ENCODE measurements around the gene P2RX6.
A peak's percentile ranks its signal among the peaks of the same experiment; 100 is the strongest.
"Not testable (repeated sequence)": the region's sequence is repeated elsewhere in the genome, so short reads cannot be mapped to it uniquely, and the experiment has no call there.

The P2RX6 gene

DNA sequence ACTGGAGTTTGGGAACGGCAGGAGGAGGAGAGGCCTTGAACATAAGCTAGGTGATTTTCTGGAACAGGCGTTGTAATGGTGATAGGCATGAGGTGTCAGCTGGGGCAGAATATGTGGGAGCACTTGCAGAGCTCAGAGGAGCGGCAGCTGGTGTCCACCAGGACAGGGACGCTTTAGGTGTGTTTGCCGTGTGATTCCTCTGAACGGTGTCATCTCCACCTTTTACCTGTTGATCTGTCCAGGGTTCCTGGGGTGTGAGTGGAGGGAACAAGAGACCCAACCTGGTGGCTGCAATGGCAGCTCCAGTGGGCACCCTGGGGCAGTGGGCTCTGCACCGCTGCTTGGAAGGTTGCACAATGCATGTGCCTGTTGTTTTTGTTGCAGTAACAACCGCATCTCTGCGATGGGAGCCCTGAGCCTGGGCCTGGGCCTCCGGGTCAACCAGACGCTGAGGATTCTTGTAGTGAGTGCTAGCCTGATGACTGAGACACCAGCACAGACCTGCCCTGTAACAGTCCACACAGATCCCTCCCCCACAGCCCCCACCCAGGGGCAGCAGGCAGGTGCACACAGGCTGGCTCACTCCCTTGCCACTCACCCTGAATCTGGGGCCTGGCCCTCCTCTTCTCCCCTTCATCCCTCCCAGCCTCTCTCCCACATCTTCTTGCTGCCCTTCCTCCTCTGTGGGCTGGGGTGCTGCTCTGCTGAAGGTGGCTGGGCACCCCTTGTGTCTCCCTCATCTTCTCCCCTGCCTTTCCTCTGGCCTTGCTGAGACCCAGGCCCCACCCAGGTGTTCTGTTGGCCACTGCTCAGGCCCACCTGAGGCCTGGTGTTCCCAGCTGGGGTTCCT is 40.0 kb downstream of the P2RX6 start:
- no peak for DNase-seq

DNA sequence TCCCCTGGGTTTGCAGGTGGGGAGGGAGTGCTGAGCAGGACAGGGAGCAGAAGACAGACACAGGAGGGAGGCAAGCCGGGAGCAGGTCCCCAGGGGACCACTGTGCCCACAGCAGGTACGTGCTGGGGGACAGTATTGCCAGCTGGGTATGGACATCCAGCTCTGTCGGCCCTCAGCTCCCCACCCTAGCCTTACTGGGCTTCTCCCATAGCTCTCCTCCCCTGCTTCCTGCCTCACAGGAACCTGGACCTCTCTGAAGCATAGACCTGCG is 40.5 kb downstream of the P2RX6 start:
- DNase-seq = no peak

- DNase-seq = peak; percentile 24 to 29
These were observed 40.9 kb downstream of the P2RX6 start for GRCh38 chr22:21055880-21056319.

DNA sequence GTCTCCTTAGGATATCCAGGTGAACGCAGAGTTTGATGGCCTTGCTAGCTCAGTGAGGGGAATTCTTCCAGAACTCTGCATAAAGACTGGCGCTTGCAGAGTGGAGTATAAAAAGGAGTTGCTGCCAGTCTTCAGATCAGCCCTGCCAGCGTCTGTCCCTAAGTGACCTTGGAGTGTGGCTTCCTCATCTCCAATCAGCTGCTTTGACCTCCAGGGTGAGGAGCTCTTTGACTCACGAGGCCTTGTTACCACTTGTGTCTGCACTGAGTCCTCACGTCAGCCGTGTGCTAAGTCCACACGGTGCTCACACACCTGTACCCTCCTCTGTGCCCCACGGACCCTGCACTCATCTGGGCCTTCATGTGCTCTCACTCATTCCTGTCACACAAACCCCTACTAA is 45.4 kb downstream of the P2RX6 start:
- not testable (repeated sequence) for DNase-seq

DNA sequence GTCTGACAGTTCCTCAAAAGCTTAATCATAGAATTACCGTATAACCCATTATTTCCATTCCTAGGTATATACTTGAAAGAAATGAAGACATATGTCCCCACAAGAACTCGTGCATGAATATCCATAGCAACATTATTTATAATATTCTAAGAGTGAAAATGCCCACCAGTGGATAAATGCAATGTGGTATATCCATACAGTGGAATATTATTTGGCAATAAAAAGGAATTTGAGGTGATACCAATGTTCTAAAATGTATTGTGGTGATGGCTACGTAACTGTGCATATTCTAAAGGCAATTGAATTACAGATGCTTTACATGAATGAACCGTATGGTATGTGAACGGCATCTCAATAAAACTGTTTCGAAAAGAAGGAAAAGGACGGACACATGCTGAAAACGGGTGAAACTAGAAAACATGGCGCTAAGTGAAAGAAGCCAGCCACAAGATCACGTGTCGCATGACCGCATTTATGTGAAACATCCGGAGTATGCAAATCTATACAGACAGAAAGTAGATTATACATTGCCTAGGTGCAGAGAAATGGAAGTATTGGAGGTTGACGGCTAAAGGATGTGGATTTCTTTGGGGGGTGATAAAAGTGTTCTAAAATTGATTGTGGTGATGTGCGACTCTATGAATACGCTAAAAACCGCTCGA is 46.8 kb downstream of the P2RX6 start:
- DNase-seq = not testable (repeated sequence)

- DNase-seq = not testable (repeated sequence)
These were observed 49.5 kb downstream of the P2RX6 start for GRCh38 chr22:21064425-21064824.

GRCh38 chr22:21064917-21065864 is 50.2 kb downstream of the P2RX6 start:
- no peak for DNase-seq

- no peak for DNase-seq
These were observed 52.3 kb downstream of the P2RX6 start for GRCh38 chr22:21067075-21067900.

GRCh38 chr22:21067901-21068680 is 53.1 kb downstream of the P2RX6 start:
- no peak for DNase-seq

GRCh38 chr22:21068681-21069276 is 53.8 kb downstream of the P2RX6 start:
- DNase-seq = no peak

GRCh38 chr22:21069375-21069774 is 54.4 kb downstream of the P2RX6 start:
- DNase-seq = no peak

GRCh38 chr22:21070690-21071615 is 56.0 kb downstream of the P2RX6 start:
- no peak for DNase-seq

DNA sequence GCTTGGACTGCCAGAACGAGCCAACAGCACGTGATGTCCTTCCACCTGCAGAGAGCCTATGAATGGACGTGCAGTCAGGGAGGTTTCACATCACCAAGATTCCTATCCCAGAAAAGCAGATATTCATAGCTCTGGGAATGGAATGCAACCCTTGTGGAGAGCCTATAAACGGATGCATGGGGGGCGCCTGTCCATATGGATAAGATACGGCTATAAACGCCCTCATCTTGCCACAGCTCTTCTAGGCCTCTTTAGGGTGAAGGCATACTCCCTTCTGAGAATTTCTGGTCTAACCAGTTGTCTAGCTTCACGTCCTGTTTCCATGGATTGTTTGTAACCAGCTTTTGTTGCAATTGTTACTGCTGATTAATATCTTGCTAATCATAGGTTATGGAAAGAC is 56.8 kb downstream of the P2RX6 start:
- DNase-seq = not testable (repeated sequence)

DNA sequence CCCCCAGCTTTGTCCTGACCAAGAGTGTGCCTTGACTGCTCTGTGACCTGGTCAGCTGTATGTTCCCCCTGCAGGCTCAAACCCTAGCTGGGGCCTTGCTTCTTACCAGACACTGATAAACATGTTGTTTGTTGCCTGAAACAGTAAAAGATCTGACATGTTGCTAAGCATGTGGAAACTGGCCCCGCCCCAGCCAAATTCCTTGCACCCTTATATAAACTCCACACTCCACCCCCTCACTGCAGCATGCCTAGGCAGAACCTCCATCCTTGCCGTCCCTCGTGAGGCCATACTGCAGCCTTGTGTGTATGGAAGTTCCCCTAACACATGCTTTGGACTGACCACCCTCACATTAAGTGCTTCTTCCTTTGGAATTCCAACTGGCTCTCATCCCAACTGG is 58.1 kb downstream of the P2RX6 start:
- no peak for DNase-seq

- no peak for DNase-seq
These were observed 58.5 kb downstream of the P2RX6 start for GRCh38 chr22:21073482-21073881.

GRCh38 chr22:21074102-21074715 is 59.2 kb downstream of the P2RX6 start:
- peak; percentile 84 to 89 for DNase-seq

DNA sequence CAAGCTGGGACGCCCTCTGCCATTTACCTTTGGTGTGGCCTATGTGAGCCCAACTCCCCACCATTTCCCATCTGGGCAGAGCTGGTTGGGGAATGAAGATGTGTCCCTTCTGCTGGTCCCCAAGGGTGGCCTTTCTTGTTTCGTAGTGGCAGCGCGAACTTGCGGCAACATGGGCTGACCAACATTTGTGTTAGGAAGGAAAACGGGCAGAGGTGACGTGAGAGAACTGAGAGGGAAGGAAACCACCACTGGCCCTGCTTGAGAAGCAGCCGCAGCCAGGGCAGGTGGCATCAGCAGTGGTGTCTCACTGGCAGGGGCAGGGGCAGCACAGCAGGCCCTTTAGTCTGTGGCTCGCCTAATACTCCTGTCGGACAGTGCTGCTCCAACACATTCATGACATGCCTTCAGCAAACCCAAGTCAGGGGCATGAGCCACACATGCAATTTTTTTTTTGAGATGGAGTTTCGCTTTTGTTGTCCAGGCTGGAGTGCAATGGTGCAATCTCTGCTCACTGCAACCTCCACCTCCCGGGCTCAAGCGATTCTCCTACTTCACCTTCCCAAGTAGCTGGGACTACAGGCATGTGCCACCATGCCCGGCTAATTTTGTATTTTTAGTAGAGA is 60.7 kb downstream of the P2RX6 start:
- no peak for DNase-seq

- DNase-seq = no peak
These were observed 62.1 kb downstream of the P2RX6 start for GRCh38 chr22:21076912-21077625.

Measured in inflammatory macrophage (primary cell).